ENCODE data around the gene FBXW11. TPM values are rescaled to one million over a fixed set of nuclear protein-coding genes. Genes with fewer than 3 reads are reported as not detected.
"Not testable (repeated sequence)": the region's sequence is repeated elsewhere in the genome, so short reads cannot be mapped to it uniquely, and the experiment has no call there.

The FBXW11 gene
- total RNA-seq, 2 donors from 2014 or later: 76.3 to 81.7 TPM

DNA sequence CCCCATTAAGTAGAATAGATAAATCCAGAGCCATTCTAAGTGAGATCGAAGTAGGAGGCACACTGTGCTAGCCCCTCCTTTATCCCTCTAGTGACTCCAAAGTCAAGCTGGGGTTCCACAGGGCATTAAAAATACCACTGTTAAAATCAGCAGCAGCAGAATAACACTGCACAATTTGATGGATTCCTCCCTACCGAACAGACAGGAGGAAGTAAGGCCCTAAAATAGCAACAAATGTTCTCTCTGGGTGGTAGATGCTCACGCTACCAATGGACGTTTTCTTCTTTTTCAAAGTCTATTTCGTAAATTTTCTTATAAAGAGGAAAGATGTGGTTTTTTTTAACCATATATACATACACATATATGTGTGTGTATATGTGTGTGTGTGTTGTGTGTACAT lies 54.4 kb downstream of the FBXW11 start:
- Histone ChIP-seq H3K4me1 (peaks cover 0 to 38% of the 10 kb centered on the region in 2 donors), H3K36me3 (no peaks in the 10 kb centered on the region), H3K4me3 (no peak overlapping the region), H3K27me3 (no peaks in the 10 kb centered on the region), H3K27ac (no peak overlapping the region), H3K9me3 (no peaks in the 10 kb centered on the region)
- DNase-seq (ENCODE audit: low spot score): no peak
- TF ChIP-seq, protein P1, sequence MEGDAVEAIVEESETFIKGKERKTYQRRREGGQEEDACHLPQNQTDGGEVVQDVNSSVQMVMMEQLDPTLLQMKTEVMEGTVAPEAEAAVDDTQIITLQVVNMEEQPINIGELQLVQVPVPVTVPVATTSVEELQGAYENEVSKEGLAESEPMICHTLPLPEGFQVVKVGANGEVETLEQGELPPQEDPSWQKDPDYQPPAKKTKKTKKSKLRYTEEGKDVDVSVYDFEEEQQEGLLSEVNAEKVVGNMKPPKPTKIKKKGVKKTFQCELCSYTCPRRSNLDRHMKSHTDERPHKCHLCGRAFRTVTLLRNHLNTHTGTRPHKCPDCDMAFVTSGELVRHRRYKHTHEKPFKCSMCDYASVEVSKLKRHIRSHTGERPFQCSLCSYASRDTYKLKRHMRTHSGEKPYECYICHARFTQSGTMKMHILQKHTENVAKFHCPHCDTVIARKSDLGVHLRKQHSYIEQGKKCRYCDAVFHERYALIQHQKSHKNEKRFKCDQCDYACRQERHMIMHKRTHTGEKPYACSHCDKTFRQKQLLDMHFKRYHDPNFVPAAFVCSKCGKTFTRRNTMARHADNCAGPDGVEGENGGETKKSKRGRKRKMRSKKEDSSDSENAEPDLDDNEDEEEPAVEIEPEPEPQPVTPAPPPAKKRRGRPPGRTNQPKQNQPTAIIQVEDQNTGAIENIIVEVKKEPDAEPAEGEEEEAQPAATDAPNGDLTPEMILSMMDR (IDR thresholded peaks at IDR 0.05): no peak

DNA sequence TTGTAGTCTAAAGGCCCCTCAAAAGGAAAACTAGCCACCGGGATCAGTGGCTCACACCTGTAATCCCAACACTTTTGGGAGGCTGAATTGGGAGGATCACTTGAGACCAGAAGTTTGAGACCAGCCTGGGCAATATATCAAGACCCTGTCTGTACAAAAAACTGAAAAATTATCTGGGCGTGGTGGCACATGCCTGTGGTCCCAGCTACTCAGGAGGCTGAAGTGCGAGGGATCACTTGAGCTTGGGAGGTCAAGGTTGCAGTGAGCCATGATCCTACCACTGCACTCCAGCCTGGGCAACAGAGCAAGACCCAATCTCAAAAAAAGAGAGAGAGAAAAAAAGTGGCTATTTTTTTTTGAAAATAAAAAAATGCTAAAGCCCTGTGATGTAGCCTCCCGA lies 55.2 kb downstream of the FBXW11 start:
- Histone ChIP-seq H3K9me3 (no peaks in the 10 kb centered on the region), H3K27me3 (no peaks in the 10 kb centered on the region), H3K4me3 (no peak overlapping the region), H3K27ac (no peak overlapping the region), H3K36me3 (no peaks in the 10 kb centered on the region), H3K4me1 (peaks cover 0 to 30% of the 10 kb centered on the region in 2 donors)
- TF ChIP-seq, protein P1 (IDR thresholded peaks at IDR 0.05): no peak
- no peak for DNase-seq (ENCODE audit: low spot score)

DNA sequence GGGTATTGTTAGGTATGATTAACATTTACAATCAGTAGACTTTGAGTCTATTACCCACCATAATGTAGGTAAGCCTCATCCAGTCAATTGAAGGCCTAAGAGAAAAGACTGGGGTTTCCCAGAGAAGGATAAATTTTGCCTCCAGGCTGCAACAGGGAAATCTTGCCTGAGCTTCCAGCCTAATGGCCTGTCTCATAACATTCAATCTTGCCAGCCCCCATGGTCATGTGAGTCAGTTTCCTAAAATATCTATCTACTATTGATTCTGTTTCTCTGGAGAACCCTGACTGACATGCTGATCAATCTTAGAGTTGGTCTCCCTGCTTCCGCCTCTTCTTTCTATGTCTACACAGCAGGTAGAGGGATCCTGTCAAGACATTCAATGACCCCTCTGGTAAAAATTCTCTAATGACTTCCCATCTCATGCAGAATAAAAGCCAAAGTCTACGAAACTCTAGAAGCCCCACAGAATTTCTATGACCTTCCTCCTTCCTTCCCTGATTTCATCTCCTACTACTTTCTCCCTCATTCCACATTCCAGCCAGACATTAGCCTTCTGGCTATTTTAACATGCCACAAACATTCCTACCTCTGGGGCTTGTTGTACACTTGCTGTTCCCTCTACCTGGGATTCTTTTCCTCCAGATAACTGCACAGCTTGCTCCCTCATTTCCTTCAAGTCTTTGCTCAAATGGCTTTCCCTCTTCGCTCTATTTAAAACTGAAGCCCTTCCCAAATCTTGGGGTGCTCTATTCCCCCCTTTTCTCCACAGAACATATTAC lies 60.2 kb downstream of the FBXW11 start:
- no peaks in the 10 kb centered on the region for H3K9me3 ChIP-seq
- H3K4me3 ChIP-seq: no peak overlapping the region
- TF ChIP-seq, protein P1 (IDR thresholded peaks at IDR 0.05): no peak
- H3K27me3 ChIP-seq: no peaks in the 10 kb centered on the region
- DNase-seq (ENCODE audit: low spot score): no peak
- H3K4me1 ChIP-seq: peaks cover 0 to 6% of the 10 kb centered on the region in 2 donors
- H3K36me3 ChIP-seq: no peaks in the 10 kb centered on the region
- no peak overlapping the region for H3K27ac ChIP-seq

DNA sequence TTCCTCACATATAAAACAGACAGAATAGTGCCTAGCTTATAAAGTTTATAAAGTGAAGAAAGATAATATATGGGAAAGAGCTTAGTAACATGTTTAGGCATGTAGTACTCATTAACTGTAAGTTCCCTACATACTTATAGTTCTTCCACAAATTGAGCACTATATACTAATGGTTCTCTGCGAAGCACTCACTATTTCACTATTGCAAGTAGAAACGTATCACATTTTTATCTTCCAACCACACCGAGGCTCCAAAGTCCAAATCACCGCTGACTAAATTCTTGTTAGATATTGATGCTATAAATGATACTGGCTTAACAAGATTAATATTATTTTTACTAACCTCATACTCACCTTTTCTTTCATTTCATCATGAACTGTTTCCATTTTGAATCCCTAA lies 61.0 kb downstream of the FBXW11 start:
- Histone ChIP-seq H3K4me3 (no peak overlapping the region), H3K9me3 (no peaks in the 10 kb centered on the region), H3K4me1 (peaks cover 0 to 8% of the 10 kb centered on the region in 2 donors), H3K27me3 (no peaks in the 10 kb centered on the region), H3K36me3 (no peaks in the 10 kb centered on the region), H3K27ac (no peak overlapping the region)
- DNase-seq (ENCODE audit: low spot score): no peak
- TF ChIP-seq, protein P1 (IDR thresholded peaks at IDR 0.05): no peak

DNA sequence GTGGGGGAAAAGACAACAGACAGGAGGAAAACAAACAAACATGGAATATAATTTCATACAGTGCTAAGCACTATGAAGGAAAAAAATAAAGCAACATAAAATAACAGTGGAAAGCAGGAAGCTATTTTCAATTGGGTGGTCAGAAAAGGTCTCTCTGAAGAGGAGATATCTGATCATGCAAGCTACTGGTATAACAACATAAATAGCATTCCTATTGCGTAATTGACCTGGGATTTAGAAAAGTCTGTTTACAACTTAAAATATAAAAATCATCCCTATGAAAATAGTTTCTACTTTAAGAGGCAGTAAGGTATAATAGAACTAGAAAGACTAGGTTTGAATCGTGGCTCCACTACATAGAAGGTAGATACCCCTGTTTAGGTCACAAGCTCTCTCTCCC lies 61.4 kb downstream of the FBXW11 start:
- no peaks in the 10 kb centered on the region for H3K36me3 ChIP-seq
- peaks cover 0 to 11% of the 10 kb centered on the region in 2 donors for H3K4me1 ChIP-seq
- TF ChIP-seq, protein P1 (IDR thresholded peaks at IDR 0.05): no peak
- H3K4me3 ChIP-seq: no peak overlapping the region
- no peak for DNase-seq (ENCODE audit: low spot score)
- H3K9me3 ChIP-seq: no peaks in the 10 kb centered on the region
- no peak overlapping the region for H3K27ac ChIP-seq
- H3K27me3 ChIP-seq: no peaks in the 10 kb centered on the region

DNA sequence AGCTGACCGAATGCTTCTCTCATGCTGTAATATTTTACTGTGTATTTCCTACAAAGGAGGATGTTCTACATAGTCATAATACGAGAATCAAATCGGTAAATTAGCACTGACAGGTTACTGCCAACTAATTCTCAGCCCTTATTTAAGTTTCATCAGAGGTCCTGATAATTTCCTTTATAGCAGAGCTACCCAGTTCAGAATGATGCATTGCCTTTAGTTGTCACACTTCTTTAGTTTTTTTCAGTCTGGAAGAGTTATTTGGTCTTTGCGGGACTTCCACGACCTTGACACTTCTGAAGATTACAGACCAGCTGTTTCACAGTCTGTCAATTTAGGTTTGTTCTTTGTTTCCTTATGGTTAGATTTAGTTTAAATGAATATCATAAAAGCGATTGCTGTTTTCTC lies 64.3 kb downstream of the FBXW11 start:
- Histone ChIP-seq H3K4me1 (peaks cover 0 to 13% of the 10 kb centered on the region in 2 donors), H3K27ac (peak overlapping the region; percentile 4 to 65)
- not testable (repeated sequence) for H3K27me3 ChIP-seq; DNase-seq (ENCODE audit: low spot score); H3K9me3 ChIP-seq; H3K36me3 ChIP-seq; H3K4me3 ChIP-seq

DNA sequence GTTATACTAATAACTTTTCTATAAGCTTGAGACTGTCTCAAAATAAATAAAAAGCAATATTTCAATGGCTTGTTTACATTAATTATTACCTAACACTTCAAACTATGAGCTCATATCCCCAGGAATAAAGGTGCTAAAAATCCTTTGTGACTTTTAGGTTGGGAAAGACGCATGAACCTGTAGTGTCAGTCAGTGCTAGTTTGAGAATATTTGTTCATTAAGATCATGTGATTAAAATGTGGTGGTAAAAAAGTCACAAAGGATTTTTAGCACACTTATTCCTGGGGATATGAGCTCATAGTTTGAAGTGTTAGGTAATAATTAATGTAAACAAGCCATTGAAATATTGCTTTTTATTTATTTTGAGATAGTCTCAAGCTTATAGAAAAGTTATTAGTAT lies 64.8 kb downstream of the FBXW11 start:
- H3K4me3 ChIP-seq; H3K9me3 ChIP-seq; DNase-seq (ENCODE audit: low spot score); H3K36me3 ChIP-seq; H3K27me3 ChIP-seq: not testable (repeated sequence)
- H3K4me1 ChIP-seq: peaks cover 0 to 13% of the 10 kb centered on the region in 2 donors
- H3K27ac ChIP-seq: peak overlapping the region in 1 of 2 donors; percentile 11

DNA sequence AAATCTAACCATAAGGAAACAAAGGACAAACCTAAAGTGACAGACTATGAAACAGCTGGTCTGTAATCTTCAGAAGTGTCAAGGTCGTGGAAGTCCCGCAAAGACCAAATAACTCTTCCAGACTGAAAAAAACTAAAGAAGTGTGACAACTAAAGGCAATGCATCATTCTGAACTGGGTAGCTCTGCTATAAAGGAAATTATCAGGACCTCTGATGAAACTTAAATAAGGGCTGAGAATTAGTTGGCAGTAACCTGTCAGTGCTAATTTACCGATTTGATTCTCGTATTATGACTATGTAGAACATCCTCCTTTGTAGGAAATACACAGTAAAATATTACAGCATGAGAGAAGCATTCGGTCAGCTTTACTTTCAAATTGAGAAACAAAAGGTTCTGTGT lies 65.2 kb downstream of the FBXW11 start:
- H3K27ac ChIP-seq: peak overlapping the region in 1 of 2 donors; percentile 51
- peaks cover 0 to 13% of the 10 kb centered on the region in 2 donors for H3K4me1 ChIP-seq
- not testable (repeated sequence) for H3K27me3 ChIP-seq; H3K4me3 ChIP-seq; DNase-seq (ENCODE audit: low spot score); H3K36me3 ChIP-seq; H3K9me3 ChIP-seq

All from right atrium auricular region (tissue), 2 donors.